ENCODE results near the gene CD320. TPM values are rescaled to one million over a fixed set of nuclear protein-coding genes. Genes with fewer than 3 reads are reported as not detected.
"Not testable (repeated sequence)": the region's sequence is repeated elsewhere in the genome, so short reads cannot be mapped to it uniquely, and the experiment has no call there.

CD320 gene
- total and polyA plus RNA-seq, 2 donors = 24.7 to 31.9 TPM

DNA sequence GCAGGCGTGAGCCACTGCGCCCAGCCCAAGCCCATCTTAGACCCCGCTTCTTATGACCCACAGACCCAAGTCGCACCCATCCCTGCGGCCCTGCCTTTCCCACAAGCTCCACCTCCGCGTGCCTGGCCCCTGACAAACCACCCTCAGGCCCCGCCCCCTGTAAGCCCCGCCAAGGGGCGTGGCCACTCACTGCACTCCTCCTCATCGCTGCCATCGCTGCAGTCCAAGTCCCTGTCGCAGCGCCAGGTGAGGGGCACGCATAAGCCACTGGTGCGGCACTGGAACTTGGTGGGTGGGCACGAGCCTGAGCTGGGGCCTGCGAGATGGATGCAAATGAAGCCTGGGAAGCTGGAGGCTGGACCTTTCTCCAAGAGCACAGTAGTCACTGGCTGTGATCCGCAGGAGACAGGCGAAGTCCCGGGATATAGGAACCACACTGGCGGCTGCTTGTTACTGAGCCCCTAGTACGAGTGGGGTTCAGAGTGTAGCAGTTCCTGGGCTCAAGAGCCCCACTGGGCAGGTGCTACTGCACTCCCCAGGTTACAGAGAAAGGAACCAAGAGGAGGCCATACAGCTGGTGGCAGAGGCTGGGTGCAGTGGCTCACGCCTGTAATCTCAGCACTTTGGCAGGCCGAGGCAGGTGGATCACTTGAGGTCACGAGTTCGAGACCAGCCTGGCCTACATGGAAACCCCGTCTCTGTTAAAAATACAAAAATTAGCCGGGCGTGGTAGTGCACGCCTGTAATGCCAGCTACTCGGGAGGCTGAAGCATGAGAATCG, 3.1 kb downstream of the CD320 start:
- Histone ChIP-seq H3K9me3 (ENCODE audit: control insufficient read depth in 2 of 2, insufficient read depth in 1 of 2, low read length in 1 of 2) (peaks cover 0 to 1% of the 10 kb centered on the region in 2 donors), H3K27me3 (ENCODE audit: control insufficient read depth in 2 of 2, insufficient read depth in 1 of 2, low read length in 1 of 2) (no peaks in the 10 kb centered on the region), H3K27ac (ENCODE audit: low read depth in 1 of 2, low read length in 1 of 2) (no peak overlapping the region), H3K36me3 (ENCODE audit: control insufficient read depth in 2 of 2, insufficient read depth in 2 of 2, low read length in 1 of 2) (peaks cover 26% of the 10 kb centered on the region in 2 donors), H3K4me3 (ENCODE audit: low read length in 2 of 2) (no peak overlapping the region), H3K4me1 (ENCODE audit: control insufficient read depth in 2 of 2, insufficient read depth in 2 of 2, low read length in 2 of 2) (peaks cover 14 to 32% of the 10 kb centered on the region in 2 donors)
- no peak for DNase-seq (ENCODE audit: low read depth in 6 of 9, low spot score in 9 of 9)
- WGBS = 89% methylated on average over 33 of the region's 33 CpGs

DNA sequence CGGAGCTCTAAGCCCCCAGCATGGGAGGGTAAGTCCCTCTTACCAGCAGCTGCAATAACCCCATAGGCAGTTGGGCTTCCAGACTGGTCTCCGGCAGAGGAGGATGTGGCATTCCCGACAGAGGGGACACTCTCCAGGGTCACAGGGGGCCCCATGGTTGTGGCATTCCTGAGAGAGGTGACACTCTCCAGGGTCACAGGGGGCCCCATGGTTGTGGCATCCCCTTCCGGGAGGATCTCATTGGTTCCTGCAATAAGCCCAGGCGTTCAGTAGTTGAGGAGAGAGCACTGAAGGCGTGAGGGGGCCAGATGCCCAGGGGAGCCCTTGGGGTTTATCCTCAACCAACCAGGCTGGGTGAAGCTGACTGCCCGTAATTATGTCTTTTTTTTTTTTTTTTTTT, 5.4 kb downstream of the CD320 start:
- peaks cover 0 to 1% of the 10 kb centered on the region in 2 donors for H3K9me3 ChIP-seq (ENCODE audit: control insufficient read depth in 2 of 2, insufficient read depth in 1 of 2, low read length in 1 of 2)
- H3K4me3 ChIP-seq (ENCODE audit: low read length in 2 of 2) = no peak overlapping the region
- no peak for DNase-seq (ENCODE audit: low read depth in 6 of 9, low spot score in 9 of 9)
- H3K27me3 ChIP-seq (ENCODE audit: control insufficient read depth in 2 of 2, insufficient read depth in 1 of 2, low read length in 1 of 2) = no peaks in the 10 kb centered on the region
- H3K36me3 ChIP-seq (ENCODE audit: control insufficient read depth in 2 of 2, insufficient read depth in 2 of 2, low read length in 1 of 2) = peaks cover 19 to 20% of the 10 kb centered on the region in 2 donors
- WGBS = 79% methylated on average over 7 of the region's 7 CpGs
- H3K4me1 ChIP-seq (ENCODE audit: control insufficient read depth in 2 of 2, insufficient read depth in 2 of 2, low read length in 2 of 2) = peaks cover 5 to 20% of the 10 kb centered on the region in 2 donors
- no peak overlapping the region for H3K27ac ChIP-seq (ENCODE audit: low read depth in 1 of 2, low read length in 1 of 2)

DNA sequence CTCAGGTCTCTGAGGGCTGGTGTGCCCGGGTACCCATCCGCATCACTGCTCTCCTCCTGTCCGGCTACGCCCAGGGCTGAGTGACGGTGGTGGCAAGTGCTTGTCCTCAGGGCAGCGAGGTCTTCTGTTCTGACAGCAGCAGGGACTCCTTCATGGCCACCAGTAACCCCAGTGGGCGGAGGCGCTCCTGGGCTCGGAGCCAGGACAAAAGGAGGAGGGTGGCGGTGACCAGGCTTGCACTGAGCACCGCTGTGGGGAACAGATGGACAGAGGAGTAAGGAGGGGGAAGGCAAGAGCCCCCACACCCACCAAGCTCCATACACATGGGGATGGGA, 5.8 kb downstream of the CD320 start:
- H3K4me1 ChIP-seq (ENCODE audit: control insufficient read depth in 2 of 2, insufficient read depth in 2 of 2, low read length in 2 of 2) = peaks cover under 1 to 16% of the 10 kb centered on the region in 2 donors
- H3K36me3 ChIP-seq (ENCODE audit: control insufficient read depth in 2 of 2, insufficient read depth in 2 of 2, low read length in 1 of 2) = peaks cover 19 to 20% of the 10 kb centered on the region in 2 donors
- H3K4me3 ChIP-seq (ENCODE audit: low read length in 2 of 2) = no peak overlapping the region
- peaks cover 0 to 1% of the 10 kb centered on the region in 2 donors for H3K9me3 ChIP-seq (ENCODE audit: control insufficient read depth in 2 of 2, insufficient read depth in 1 of 2, low read length in 1 of 2)
- H3K27ac ChIP-seq (ENCODE audit: low read depth in 1 of 2, low read length in 1 of 2) = no peak overlapping the region
- no peak for DNase-seq (ENCODE audit: low read depth in 6 of 9, low spot score in 9 of 9)
- WGBS = 99% methylated on average over 11 of the region's 11 CpGs
- no peaks in the 10 kb centered on the region for H3K27me3 ChIP-seq (ENCODE audit: control insufficient read depth in 2 of 2, insufficient read depth in 1 of 2, low read length in 1 of 2)

DNA sequence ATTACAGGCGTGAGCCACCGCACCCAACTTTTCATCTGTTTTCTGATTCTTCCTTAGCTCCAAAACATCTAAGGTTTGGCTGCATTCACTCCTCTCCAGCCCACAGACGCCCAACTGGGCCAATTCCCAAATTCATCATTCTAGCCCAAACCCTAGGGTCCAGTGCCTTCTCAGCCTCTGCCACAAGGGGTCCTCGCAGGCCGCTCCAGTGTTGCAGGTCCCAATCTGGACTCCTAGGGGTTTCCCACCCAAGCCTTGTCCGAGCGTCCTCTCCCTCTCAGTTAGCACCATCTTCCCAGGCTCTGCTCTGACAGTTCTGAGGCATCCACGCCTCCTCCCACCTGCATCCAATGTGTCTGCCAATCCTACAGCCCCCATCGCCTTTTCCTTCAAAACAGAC, 16.8 kb downstream of the CD320 start:
- not testable (repeated sequence) for H3K27ac ChIP-seq (ENCODE audit: low read depth in 1 of 2, low read length in 1 of 2); H3K36me3 ChIP-seq (ENCODE audit: control insufficient read depth in 2 of 2, insufficient read depth in 2 of 2, low read length in 1 of 2); H3K4me3 ChIP-seq (ENCODE audit: low read length in 2 of 2); H3K27me3 ChIP-seq (ENCODE audit: control insufficient read depth in 2 of 2, insufficient read depth in 1 of 2, low read length in 1 of 2); H3K4me1 ChIP-seq (ENCODE audit: control insufficient read depth in 2 of 2, insufficient read depth in 2 of 2, low read length in 2 of 2); DNase-seq (ENCODE audit: low read depth in 6 of 9, low spot score in 9 of 9); H3K9me3 ChIP-seq (ENCODE audit: control insufficient read depth in 2 of 2, insufficient read depth in 1 of 2, low read length in 1 of 2)
- WGBS = no CpG with 5 or more reads among the region's 9 CpGs

DNA sequence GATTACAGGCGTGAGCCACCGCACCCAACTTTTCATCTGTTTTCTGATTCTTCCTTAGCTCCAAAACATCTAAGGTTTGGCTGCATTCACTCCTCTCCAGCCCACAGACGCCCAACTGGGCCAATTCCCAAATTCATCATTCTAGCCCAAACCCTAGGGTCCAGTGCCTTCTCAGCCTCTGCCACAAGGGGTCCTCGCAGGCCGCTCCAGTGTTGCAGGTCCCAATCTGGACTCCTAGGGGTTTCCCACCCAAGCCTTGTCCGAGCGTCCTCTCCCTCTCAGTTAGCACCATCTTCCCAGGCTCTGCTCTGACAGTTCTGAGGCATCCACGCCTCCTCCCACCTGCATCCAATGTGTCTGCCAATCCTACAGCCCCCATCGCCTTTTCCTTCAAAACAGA, 31.6 kb downstream of the CD320 start:
- not testable (repeated sequence) for H3K27me3 ChIP-seq (ENCODE audit: control insufficient read depth in 2 of 2, insufficient read depth in 1 of 2, low read length in 1 of 2); H3K36me3 ChIP-seq (ENCODE audit: control insufficient read depth in 2 of 2, insufficient read depth in 2 of 2, low read length in 1 of 2); H3K4me3 ChIP-seq (ENCODE audit: low read length in 2 of 2); H3K9me3 ChIP-seq (ENCODE audit: control insufficient read depth in 2 of 2, insufficient read depth in 1 of 2, low read length in 1 of 2); DNase-seq (ENCODE audit: low read depth in 6 of 9, low spot score in 9 of 9); H3K27ac ChIP-seq (ENCODE audit: low read depth in 1 of 2, low read length in 1 of 2); H3K4me1 ChIP-seq (ENCODE audit: control insufficient read depth in 2 of 2, insufficient read depth in 2 of 2, low read length in 2 of 2)
- WGBS = no CpG with 5 or more reads among the region's 9 CpGs

DNA sequence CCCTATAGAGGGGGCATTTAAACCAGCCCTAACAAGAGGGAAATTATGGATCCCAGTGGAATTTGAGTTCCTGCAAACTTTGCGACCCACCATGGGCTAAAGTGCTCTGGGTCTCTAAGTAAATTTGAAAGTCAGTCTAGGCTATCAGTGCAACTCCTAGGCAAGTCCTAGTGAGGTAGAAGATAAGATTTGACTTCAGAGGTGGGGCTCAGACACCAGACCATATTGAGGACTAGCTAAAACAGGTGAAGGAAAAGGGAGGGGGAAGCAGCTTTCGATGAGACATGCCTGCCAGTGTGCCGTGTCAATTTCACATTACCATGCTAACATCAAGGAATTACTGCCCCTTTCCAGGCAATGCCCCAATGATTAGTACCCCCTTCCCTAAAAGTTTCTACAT, 38.4 kb downstream of the CD320 start:
- peak in 1 of 9 donors; percentile 17 for DNase-seq (ENCODE audit: low read depth in 6 of 9, low spot score in 9 of 9)
- Histone ChIP-seq H3K36me3 (ENCODE audit: control insufficient read depth in 2 of 2, insufficient read depth in 2 of 2, low read length in 1 of 2) (no peaks in the 10 kb centered on the region), H3K4me1 (ENCODE audit: control insufficient read depth in 2 of 2, insufficient read depth in 2 of 2, low read length in 2 of 2) (peaks cover 0 to 24% of the 10 kb centered on the region in 2 donors), H3K4me3 (ENCODE audit: low read length in 2 of 2) (no peak overlapping the region), H3K9me3 (ENCODE audit: control insufficient read depth in 2 of 2, insufficient read depth in 1 of 2, low read length in 1 of 2) (no peaks in the 10 kb centered on the region), H3K27ac (ENCODE audit: low read depth in 1 of 2, low read length in 1 of 2) (peak overlapping the region in 1 of 2 donors; percentile 90), H3K27me3 (ENCODE audit: control insufficient read depth in 2 of 2, insufficient read depth in 1 of 2, low read length in 1 of 2) (no peaks in the 10 kb centered on the region)
- 85% methylated on average over 3 of the region's 3 CpGs for WGBS

DNA sequence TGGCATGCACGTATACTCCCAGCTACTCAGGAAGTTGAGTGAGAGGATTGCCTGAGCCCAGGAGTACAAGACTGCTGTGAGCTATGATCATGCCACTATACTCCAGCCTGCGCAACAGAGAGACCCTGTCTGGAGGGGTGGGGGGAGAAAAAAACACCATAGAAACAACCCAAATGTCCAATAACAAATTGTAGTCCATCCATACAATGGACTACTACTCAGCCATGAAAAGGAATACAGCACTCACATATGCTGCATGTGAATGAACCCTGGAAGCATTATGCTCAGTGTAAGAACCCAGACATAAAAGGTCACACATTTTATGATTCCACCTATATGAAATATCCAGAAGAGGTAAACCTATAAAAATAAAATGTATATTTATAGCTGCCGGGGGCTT, 42.3 kb downstream of the CD320 start:
- H3K27me3 ChIP-seq (ENCODE audit: control insufficient read depth in 2 of 2, insufficient read depth in 1 of 2, low read length in 1 of 2) = no peaks in the 10 kb centered on the region
- WGBS = 87% methylated on average over 3 of the region's 3 CpGs

DNA sequence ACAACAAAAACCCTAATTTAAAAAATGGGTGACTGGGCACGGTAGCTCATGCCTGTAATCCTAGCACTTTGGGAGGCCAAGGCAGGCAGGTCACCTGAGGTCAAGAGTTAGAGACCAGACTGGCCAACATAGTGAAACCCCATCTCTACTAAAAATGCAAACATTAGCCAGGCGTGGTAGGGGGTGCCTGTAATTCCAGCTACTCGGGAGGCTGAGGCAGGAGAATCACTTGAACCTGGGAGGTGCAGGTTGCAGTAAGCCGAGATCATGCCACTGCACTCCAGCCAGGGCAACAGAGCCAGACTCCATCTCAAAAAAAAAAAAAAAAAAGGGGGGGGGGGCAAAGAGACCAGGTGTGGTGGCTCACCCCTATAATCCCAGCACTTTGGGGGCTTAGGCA, 43.9 kb downstream of the CD320 start:
- peaks cover 16 to 17% of the 10 kb centered on the region in 2 donors for H3K36me3 ChIP-seq (ENCODE audit: control insufficient read depth in 2 of 2, insufficient read depth in 2 of 2, low read length in 1 of 2)
- not testable (repeated sequence) for H3K27ac ChIP-seq (ENCODE audit: low read depth in 1 of 2, low read length in 1 of 2); DNase-seq (ENCODE audit: low read depth in 6 of 9, low spot score in 9 of 9); H3K27me3 ChIP-seq (ENCODE audit: control insufficient read depth in 2 of 2, insufficient read depth in 1 of 2, low read length in 1 of 2); H3K4me1 ChIP-seq (ENCODE audit: control insufficient read depth in 2 of 2, insufficient read depth in 2 of 2, low read length in 2 of 2); H3K9me3 ChIP-seq (ENCODE audit: control insufficient read depth in 2 of 2, insufficient read depth in 1 of 2, low read length in 1 of 2); H3K4me3 ChIP-seq (ENCODE audit: low read length in 2 of 2)
- 85% methylated on average over 4 of the region's 4 CpGs for WGBS

More for the DNA sequence above, 42.3 kb downstream of the CD320 start:
- H3K4me1 ChIP-seq (ENCODE audit: control insufficient read depth in 2 of 2, insufficient read depth in 2 of 2, low read length in 2 of 2) = peaks cover 0 to 24% of the 10 kb centered on the region in 2 donors
- DNase-seq (ENCODE audit: low read depth in 6 of 9, low spot score in 9 of 9) = no peak
- no peak overlapping the region for H3K4me3 ChIP-seq (ENCODE audit: low read length in 2 of 2)
- H3K27ac ChIP-seq (ENCODE audit: low read depth in 1 of 2, low read length in 1 of 2) = no peak overlapping the region
- H3K36me3 ChIP-seq (ENCODE audit: control insufficient read depth in 2 of 2, insufficient read depth in 2 of 2, low read length in 1 of 2) = peaks cover 11 to 17% of the 10 kb centered on the region in 2 donors
- H3K9me3 ChIP-seq (ENCODE audit: control insufficient read depth in 2 of 2, insufficient read depth in 1 of 2, low read length in 1 of 2) = no peaks in the 10 kb centered on the region

DNA sequence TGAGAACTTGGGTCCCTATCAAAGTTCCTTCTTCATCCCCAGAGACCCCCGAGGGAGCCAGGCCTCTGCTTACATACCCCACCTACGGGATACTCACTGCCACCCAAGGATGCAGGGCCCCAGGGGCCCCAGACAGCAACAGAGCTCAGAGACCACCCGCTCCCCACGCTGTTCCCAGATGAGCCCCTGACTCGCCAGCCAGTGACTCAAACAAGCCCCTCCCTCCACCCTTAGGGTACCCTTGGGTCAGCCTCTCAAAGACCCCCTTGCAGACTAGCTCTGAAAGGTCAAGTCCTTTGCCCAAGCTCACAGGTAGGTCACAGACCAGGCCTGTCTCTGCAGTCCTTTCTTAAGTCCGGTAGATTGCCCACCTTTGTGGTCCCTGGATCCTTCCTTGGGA, 45.7 kb downstream of the CD320 start:
- no peak overlapping the region for H3K27ac ChIP-seq (ENCODE audit: low read depth in 1 of 2, low read length in 1 of 2)
- 99% methylated on average over 6 of the region's 6 CpGs for WGBS
- no peaks in the 10 kb centered on the region for H3K9me3 ChIP-seq (ENCODE audit: control insufficient read depth in 2 of 2, insufficient read depth in 1 of 2, low read length in 1 of 2)
- no peaks in the 10 kb centered on the region for H3K27me3 ChIP-seq (ENCODE audit: control insufficient read depth in 2 of 2, insufficient read depth in 1 of 2, low read length in 1 of 2)
- no peak overlapping the region for H3K4me3 ChIP-seq (ENCODE audit: low read length in 2 of 2)
- H3K4me1 ChIP-seq (ENCODE audit: control insufficient read depth in 2 of 2, insufficient read depth in 2 of 2, low read length in 2 of 2) = no peaks in the 10 kb centered on the region
- DNase-seq (ENCODE audit: low read depth in 6 of 9, low spot score in 9 of 9) = no peak
- H3K36me3 ChIP-seq (ENCODE audit: control insufficient read depth in 2 of 2, insufficient read depth in 2 of 2, low read length in 1 of 2) = peaks cover 22 to 24% of the 10 kb centered on the region in 2 donors

Data from thymus (tissue), 11 donors.